GM18517 (cell line): ENCODE results near the gene KLHL40.

Experiments used
- ATAC-seq: cut with Tn5 transposase; IDR thresholded peaks from one replicate; pipeline ENCODE4 v1.9.1; 2021; ENCODE audit warnings: mild to moderate bottlenecking, moderate library complexity; ENCODE audit not compliant: unreplicated experiment

KLHL40 gene

DNA sequence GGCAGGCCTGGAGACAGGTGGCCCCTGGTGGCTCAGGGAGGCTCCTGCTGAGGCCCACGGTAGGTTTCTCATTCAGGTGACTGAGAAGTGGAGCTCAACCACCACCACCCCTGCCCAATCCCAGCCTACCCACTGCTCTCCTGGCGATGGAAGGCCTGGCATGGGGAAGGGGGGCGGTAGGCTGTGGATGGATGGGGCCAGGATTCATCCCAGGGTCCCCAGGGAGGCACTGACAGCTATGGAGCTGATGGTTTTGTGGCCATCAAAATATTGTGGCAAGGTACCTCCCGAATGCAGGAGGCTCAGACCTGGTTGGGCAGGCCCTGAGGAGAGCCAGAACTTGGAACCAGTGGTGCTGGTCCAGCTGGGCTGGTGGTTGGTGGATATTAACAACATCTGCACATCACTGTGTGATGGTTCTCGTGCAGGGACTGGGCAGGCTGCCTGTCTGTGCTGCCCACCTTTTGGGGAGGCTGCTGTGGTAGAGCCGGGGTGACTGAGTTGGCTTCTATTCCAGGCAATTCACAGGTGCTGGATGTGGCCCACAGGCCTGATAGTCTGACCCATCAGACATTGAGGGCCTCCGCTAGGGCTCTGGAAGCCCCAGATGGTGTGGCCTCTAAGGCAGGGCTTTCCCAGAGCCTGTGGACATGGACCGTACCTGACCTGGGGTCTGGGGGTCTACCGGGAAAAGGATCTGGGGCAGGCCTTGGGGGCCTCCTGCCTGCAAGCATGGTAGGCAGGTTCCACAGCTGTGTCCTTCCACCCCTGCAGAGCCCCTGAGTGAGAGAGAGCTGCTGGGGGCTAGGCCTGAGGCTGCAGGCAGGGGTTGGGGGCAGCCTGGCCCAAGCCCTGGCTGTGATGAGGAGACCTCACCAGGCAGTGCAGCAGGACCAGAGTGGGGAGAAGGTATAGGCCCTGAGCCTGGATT, 28.4 kb upstream of the KLHL40 start:
- no peak for ATAC-seq

DNA sequence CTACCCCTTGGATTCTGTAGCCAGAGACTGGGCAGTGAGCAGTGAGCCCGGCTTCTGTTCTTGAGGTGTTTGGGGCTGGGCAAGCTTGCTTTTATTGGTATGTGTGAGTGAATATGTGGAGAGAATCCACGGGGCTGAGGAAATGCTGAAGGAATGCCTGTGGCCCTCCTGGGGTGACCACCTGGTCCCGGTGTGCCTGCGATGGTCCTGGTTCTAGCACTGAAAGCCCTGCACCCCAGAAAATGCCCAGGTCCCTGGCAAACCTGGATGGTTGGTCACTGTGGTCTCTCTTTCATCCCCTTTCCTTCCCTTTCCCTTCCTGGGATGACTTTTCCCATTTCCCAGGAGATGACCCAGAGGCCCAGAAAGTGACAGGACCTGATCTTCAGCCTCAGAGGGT, 27.7 kb upstream of the KLHL40 start:
- ATAC-seq, result no peak

DNA sequence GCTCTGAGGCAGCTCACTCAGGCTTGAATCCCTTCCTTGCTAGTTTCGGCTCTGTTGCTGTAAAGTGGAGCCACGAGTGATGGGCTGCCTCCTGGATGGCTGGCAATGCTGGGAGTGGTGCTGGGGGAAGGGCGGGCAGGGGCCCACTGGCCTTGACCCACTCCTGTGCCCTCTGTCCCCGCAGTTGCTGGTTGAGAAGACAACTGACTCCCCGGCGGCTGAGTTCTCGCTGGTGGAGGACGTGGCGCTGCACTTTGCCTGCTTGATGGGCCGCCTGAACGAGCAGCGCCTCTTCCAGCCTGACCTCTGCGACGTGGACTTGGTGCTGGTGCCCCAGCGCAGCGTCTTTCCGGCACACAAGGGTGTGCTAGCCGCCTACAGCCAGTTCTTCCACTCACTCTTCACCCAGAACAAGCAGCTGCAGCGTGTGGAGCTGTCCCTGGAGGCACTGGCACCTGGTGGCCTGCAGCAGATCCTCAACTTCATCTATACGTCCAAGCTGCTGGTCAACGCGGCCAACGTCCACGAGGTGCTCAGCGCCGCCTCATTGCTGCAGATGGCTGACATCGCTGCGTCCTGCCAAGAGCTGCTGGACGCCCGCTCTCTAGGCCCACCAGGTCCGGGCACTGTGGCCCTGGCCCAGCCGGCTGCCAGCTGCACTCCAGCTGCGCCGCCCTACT, 27.1 kb upstream of the KLHL40 start:
- ATAC-seq, result no peak

DNA sequence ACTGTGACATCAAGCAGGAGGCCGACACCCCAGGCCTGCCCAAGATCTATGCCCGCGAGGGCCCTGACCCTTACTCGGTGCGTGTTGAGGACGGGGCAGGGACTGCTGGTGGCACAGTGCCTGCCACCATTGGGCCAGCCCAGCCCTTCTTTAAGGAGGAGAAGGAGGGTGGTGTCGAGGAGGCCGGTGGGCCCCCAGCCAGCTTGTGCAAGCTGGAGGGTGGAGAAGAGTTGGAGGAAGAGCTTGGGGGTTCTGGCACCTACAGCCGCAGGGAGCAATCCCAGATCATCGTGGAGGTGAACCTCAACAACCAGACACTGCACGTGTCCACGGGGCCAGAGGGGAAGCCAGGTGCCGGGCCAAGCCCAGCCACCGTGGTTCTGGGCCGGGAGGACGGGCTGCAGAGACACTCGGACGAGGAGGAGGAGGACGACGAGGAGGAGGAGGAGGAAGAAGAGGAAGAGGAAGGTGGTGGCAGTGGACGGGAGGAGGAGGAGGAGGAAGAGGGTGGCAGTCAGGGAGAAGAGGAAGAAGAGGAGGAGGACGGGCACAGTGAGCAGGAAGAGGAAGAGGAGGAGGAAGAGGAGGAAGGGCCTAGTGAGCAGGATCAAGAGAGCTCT, 26.5 kb upstream of the KLHL40 start:
- ATAC-seq, result no peak

DNA sequence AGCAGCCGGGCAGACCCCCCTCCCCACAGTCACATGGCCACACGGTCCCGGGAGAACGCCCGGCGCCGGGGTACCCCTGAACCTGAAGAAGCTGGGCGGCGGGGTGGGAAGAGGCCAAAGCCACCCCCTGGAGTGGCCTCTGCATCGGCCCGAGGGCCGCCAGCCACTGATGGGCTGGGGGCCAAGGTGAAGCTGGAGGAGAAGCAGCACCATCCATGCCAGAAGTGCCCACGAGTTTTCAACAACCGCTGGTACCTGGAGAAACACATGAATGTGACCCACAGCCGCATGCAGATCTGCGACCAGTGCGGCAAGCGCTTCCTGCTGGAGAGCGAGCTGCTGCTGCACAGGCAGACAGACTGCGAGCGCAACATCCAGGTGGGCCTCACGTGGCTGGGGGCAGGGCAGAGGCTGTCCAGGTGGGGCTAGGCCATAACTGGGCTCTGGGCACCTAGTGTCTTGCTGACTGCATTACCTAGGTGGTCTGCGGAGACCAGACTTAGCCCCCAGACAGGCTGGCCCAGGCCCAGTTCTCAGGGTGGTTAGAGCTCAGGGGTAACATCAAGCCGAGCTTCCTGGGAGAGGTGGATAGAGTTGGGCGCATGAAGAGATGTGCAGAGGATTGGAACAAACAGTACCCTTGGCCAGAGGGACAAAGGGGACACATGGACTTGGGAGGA, 25.7 kb upstream of the KLHL40 start:
- ATAC-seq, result no peak

DNA sequence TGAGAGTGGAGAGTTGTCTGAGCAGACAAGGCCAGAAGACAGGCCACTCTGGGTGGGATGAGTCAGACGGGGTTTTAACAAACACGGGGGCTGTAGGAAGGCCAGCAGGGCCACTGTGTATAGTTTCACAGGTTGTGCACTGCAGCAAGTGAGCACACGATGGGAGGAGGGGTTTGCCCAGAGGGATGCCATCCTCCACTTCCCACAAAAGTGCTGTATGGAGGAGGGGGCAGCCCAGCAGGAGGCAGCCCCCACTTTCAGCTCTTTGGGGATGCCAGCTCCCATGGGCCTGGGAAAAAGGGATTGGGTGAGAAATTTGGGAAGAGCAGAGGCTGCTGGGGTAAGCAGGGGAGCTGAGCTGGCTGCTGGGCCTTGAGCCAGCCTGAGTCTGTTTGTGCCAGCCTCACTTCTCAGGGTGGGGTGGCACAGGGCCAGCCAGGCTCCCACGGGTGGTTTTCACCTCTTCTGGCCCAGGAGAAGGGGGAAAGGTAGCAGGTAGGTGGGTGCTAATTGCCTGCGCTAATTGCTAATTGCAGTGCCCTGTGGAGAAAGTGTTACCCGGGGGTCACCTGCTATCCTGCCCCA, 25.1 kb upstream of the KLHL40 start:
- ATAC-seq, result no peak

DNA sequence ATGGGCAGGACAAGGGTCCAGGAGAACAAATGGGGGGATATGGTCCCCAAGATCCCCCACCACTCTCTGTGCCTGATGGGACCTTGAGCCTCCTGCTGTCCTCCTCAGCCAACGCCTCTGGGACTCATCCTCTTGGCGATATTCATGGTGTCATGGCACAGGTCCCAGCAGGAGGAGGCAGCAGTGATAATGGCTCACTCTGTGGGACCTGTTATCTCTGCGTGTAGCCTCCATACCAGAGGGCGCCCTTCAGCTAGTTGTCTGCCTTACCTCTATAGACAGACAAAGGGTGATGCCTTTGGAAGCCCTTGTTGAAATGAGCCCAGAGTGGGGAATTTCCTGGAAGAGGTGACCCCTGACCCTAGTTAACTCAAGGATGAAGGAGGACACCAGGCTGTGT, 24.4 kb upstream of the KLHL40 start:
- ATAC-seq, result no peak

DNA sequence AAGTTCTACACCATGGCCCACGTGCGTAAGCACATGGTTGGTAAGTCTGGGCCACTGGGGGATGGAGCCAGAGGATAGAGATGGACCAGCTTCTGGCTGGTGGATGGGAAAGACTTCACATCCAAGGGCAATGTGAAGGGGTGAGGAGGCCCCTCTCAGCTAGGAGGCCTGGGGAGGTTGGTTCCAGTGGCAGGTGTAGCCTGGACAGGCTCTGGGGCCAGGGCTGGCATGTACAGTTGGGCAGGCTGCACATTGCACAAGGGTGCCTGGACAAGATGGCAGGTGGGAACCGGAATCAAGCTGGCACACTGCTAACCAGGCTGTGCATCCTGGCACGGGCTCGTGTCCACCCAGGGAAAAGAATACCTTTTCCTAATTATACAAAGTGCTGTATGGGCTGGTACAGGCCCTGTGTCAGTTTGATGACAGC, 23.7 kb upstream of the KLHL40 start:
- no peak for ATAC-seq

DNA sequence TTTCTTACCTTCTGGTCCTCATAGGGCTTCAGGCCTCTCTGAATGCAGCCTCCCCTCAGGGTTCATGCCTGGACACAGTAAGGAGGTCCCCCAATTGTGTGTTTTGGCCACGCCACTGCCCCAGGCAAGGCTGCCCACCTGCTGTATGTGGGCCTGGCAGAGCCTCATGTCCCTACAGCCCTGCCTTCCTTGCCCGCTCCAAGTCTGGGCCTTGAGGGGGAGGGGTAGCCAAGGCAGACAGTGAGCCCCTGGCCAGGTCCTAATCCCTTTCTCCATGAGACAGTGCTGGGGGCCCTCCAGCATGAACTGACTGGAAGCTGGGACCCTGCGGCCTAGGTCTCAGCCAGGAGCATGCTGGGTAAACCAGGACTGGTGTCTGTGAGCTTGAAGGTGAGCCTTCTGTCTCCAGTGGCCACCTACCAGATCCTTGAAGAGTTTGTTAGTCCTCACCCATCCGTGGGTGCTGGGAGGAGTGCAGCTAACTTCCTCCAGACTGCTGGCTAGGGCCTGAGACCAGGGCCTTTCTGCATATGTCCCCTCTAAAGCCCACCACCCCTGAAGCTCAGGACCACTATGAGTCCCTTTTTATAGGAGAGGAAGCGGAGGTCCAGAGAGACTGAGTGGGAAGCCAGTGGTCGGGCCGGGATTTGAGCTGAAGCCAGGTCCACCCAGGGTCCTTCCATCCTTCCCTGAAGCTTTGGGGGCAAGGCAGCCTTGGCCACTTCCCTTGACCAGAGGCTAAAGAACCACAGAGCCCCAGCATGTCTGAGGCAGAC, 23.1 kb upstream of the KLHL40 start:
- ATAC-seq, result no peak

DNA sequence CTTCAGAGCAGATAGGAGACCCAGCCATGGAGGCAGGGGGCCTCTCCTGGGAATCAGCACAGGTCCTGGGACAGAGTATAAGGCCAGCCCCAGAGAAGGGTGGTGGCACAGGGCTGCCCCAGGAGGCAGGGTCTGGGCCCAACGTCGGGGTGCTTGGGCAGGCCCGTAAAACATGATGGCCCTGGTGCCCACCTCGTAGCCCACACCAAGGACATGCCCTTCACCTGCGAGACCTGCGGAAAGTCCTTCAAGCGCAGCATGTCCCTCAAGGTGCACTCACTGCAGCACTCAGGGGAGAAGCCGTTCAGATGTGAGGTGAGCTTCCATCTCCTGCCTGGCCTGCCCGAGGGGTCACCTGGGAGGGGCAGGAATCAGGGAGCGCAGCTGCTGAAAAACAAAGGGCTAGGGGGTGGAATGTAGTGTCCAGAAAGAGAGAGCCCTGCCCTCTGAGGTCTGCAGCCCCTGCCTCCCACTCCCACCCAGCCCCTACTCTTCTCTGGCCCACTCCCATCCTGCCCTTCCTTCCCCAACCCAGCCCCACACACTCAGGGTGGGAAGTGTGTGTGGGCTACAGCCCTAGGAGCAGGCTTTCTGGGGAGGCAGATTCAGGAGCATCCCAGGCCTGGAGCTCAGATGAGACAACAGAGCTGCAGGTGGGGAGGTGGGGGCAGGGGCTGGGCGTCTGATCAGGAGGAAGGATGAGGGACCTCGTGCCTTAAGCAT, 22.4 kb upstream of the KLHL40 start:
- no peak for ATAC-seq

DNA sequence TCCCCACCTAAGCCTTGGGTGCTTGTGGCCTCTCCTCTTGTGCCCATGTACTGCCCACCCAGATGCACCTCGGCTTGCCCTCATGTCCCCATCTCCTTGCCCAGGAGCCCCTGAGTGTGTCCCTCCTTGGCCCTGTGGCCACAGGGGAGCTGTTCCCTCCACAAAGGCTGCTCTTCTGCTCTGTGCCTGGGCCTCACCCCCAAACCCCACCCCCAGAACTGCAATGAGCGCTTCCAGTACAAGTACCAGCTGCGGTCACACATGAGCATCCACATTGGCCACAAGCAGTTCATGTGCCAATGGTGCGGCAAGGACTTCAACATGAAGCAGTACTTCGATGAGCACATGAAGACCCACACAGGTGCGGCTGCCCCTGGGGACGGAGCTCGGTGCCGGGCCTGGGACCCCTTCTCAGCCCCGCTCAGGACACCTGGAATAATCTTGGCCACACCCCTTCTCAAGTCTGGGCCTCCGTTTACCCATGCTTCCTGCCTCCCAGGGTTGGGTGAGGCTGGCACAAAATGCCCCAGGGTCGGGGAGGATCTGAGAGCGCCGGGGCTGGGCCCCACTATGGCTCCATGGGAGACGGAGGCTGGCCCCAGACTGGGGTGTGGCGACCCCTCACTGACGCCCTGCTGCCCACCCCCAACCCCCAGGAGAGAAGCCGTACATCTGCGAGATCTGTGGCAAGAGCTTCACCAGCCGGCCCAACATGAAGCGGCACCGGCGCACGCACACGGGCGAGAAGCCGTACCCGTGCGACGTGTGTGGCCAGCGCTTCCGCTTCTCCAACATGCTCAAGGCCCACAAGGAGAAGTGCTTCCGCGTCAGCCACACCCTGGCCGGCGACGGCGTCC, 21.5 kb upstream of the KLHL40 start:
- ATAC-seq, result no peak

DNA sequence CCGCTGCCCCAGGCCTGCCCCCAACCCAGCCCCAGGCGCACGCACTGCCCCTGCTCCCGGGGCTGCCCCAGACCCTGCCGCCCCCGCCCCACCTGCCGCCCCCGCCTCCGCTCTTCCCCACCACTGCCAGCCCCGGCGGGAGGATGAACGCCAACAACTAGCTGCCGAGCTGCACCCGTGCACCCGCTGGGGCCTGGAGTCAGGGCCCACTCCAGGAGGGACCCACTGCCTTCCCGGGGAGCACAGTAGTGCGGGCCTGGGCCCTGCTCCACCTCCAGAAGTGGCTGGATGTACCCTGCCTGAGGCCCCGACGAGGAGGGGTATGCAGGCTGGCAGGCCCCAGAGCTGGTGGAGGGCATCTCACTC, 20.9 kb upstream of the KLHL40 start:
- no peak for ATAC-seq

DNA sequence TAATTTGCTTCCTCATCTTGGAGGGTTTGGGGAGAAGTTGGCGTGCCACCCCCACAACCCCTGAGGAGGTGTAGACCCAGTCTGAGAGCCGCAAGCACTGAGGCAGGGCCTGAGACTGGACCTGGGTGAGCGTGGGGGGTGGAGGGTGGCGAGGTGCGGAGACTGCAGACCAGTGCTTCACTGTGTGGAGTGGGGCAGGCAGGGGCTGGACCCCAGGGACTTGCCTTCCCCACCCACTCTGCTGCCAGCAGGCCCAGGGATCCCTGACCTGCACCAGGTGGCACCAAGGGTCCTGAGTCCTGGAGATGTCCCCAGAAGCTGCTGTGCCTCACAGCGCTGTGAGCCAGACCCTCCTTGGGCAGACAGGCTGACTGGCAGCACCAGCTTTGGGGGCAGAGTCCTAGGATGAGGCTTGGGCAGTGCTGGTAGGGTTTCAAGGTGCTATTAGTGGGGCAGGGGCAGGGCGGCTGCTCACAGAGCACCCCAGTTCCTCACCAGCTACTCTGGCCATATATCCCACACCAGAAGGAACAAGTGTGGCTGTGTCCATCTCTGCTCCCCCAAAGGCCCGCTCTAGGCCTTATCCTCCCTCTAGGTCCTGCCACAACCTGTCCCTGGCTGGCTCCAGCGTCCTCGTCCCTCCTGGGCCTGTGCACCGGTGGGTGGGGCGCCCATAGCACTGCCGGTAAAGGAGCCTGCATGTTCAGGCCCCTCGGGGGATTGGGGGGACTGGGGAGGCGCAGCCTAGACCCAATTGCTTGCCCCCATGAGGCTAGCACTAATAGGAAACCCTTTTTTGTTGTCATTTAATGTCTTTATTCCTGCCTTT, 20.1 kb upstream of the KLHL40 start:
- ATAC-seq, result no peak

DNA sequence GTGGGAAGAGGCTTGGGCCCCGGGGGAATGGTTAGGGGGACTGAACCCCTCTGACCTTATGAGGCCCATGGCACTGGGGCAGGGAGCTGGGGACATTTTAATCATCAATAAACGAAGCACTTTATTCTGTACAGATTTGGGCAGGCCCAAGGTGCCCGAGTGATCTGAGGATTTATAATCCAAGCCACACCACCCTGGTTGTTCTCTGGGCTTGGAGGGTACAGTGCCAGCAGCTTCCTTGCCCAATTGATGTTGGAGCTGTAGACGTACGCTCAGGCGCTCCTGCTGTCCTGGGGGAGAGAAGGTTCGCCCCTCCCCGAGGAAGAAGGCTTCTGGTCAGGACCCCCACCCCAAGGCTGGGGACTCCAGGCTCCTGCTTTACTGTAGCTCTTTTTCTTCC, 19.3 kb upstream of the KLHL40 start:
- ATAC-seq, result no peak

DNA sequence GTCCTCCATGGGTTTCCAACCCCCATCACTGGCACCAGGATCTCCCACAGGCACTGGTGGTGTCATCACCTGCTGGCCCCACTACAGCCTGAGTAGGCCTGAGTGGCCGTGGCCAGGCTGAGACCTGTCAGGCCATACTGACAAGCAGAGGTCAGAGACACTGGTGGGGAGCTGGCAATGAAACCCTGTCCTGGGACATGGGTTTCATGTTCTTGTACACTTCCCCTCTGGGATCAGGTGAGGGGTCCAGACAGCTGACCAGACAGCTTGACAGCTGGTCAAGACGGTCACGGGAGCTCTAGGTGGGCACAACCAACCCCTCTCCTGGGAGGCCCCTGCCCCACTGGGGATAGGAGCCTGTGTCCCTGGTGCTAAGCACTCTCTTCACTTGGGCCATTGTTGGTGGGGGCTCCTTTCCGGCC, 18.7 kb upstream of the KLHL40 start:
- no peak for ATAC-seq

DNA sequence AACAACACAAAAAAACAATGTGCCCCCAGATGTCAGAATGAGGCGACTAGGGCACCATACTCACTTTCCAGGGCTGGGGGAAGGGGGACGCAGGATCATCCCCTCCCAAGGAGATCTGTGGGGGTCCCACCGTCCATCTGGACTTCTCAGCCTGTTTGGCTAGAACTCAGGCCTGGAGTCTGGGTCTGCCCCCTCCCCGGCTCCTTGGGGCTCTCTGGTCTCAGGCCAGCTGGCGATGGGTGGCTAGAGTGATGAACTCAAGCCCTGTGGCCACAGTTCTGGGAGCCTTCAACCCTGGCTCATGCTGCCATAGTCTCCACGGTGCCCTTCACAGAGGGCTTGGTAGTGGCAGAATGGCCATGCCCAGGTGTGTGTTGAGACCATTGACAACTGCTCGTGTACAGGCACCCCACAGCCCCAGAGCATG, 18.2 kb upstream of the KLHL40 start:
- no peak for ATAC-seq

DNA sequence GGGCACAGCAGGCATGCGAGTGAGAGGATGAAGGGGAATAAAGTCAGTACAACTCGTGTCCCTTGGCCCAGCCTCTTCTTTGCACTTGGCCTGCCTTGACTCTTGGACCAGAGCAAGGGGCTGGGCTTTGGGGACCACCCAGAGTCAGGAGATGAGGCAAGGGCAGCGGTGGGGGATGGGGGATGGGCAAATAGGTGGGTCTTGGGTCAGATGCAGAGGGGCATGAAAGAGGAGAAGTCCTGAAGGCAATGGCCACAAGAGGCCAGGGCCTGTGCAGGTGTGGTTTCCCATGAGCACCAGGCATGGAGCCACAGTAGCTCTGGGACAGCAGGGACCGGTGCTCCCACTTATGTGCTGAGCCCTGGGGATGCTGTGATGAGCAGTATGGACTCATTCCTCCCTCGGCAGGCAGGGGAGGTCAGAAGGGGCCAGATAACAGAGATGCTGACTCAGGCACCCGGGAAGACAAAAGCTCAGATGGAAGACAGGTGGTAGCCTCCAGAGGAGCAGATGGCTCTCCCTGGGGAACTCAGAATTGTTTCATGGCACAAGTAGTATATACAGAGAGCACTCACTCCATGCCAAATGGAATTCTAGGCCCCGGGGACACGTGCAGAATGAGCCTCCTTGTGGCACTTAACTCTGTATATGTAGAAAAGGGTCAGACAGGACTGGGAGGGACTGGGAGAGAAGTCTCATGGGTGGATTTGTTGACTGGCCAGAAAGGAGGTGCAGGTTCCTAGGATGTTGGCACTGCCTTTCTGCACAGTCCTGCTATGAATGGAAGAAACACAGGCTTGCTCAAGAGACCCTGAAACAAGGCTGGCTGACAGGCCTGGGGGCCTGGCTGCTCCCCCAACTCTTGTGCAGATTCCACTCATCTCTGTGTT, 17.6 kb upstream of the KLHL40 start:
- no peak for ATAC-seq
